ENCODE results near the gene WSCD2. TPM values are rescaled to one million over a fixed set of nuclear protein-coding genes. Genes with fewer than 3 reads are reported as not detected.

WSCD2 gene
- total and polyA plus RNA-seq, 2 of the 4 experiments (the other 2 are of a cell fraction), result not detected

- H4K91ac ChIP-seq (ENCODE audit: insufficient read depth, low read depth, low read length), result no peak overlapping the region
- in situ Hi-C loops (cut with MboI; ENCODE audit: low sequenced_read_pairs) (no loop called here), dilution Hi-C loops (cut with HindIII; ENCODE audit: low sequenced_read_pairs, unreplicated experiment) (no loop called here), intact Hi-C loops (cut with micrococcal nuclease) (no loop called here)
- BruUV-seq (replicated peaks), result no TSS peak
- no peaks in the 10 kb centered on the region for H3K79me1 ChIP-seq (ENCODE audit: low read depth in 1 of 2, low read length in 2 of 2)
- H4K8ac ChIP-seq (ENCODE audit: low read depth in 2 of 2, low read length in 2 of 2), result no peak overlapping the region
- no peaks in the 10 kb centered on the region for H3K4me1 ChIP-seq (ENCODE audit: control insufficient read depth, insufficient read depth, low read length)
- H3K56ac ChIP-seq (ENCODE audit: extremely low read depth, insufficient read depth, low read length), result no peak overlapping the region
- TF ChIP-seq SMC3 (IDR thresholded peaks at IDR 0.05; ENCODE audit: low read depth, low read length) (no peak), CTCF (conservative IDR thresholded peaks at IDR 0.05; ENCODE audit: low read depth, low read length) (no peak)
- ATAC-seq (ENCODE audit: low read depth) (no peak), DNase-seq (no peak)
- no peak overlapping the region for H2BK20ac ChIP-seq (ENCODE audit: low read depth, low read length)
- H3K4me2 ChIP-seq (ENCODE audit: low read depth, low read length), result no peak overlapping the region
- CTCF ChIA-PET, result no interaction called here
- H3K18ac ChIP-seq (ENCODE audit: low read depth, low read length), result no peak overlapping the region
- no peak overlapping the region for H3K4me3 ChIP-seq (ENCODE audit: insufficient read depth, low read depth, low read length)
- H3K36me3 ChIP-seq (ENCODE audit: control insufficient read depth, insufficient read depth, low read length), result no peaks in the 10 kb centered on the region
- H2AFZ ChIP-seq (replicated peaks; ENCODE audit: low read length, poor library complexity), result no peak overlapping the region
- H2BK5ac ChIP-seq (ENCODE audit: low read depth, low read length, poor library complexity, severe bottlenecking), result no peak overlapping the region
- no peak overlapping the region for H2AK5ac ChIP-seq (ENCODE audit: low read depth, low read length)
- no peak overlapping the region for H3K23ac ChIP-seq (ENCODE audit: low read depth, low read length)
- H3K14ac ChIP-seq (replicated peaks; ENCODE audit: low read depth, low read length), result no peak overlapping the region
- H3K9ac ChIP-seq (ENCODE audit: low read depth, low read length), result no peak overlapping the region
- H2BK15ac ChIP-seq (ENCODE audit: low read depth, low read length), result no peak overlapping the region
- H2BK120ac ChIP-seq (ENCODE audit: low read depth, low read length), result no peak overlapping the region
- no peaks in the 10 kb centered on the region for H3K9me1 ChIP-seq (ENCODE audit: insufficient read depth, low read length)
- H3K4ac ChIP-seq (ENCODE audit: low read depth, low read length), result no peak overlapping the region
- H3K27me3 ChIP-seq (ENCODE audit: control insufficient read depth, insufficient read depth, low read length), result no peaks in the 10 kb centered on the region
- no peaks in the 10 kb centered on the region for H4K20me1 ChIP-seq (ENCODE audit: insufficient read depth, low read length)
- no peaks in the 10 kb centered on the region for H3K9me3 ChIP-seq (ENCODE audit: control insufficient read depth, insufficient read depth, low read length)
- no peak overlapping the region for H3K27ac ChIP-seq (ENCODE audit: insufficient read depth, low read length)
- H2AK9ac ChIP-seq (replicated peaks; ENCODE audit: low read depth, low read length, poor library complexity), result no peak overlapping the region
- POLR2A ChIA-PET (ENCODE audit: unreplicated experiment), result no interaction called here
- H4K5ac ChIP-seq (ENCODE audit: low read depth, low read length), result no peak overlapping the region
Measured at GRCh38 chr12:108103087-108103486, 26.0 kb upstream of the WSCD2 start.

All from IMR-90 (cell line).